HG02763 (cell line): ENCODE results near the gene PRR36.

Source experiments
- ATAC-seq: cut with Tn5 transposase; IDR thresholded peaks from one replicate; pipeline ENCODE4 v1.9.1; 2021; ENCODE audit warnings: mild to moderate bottlenecking, moderate library complexity; ENCODE audit not compliant: unreplicated experiment

PRR36 gene

DNA sequence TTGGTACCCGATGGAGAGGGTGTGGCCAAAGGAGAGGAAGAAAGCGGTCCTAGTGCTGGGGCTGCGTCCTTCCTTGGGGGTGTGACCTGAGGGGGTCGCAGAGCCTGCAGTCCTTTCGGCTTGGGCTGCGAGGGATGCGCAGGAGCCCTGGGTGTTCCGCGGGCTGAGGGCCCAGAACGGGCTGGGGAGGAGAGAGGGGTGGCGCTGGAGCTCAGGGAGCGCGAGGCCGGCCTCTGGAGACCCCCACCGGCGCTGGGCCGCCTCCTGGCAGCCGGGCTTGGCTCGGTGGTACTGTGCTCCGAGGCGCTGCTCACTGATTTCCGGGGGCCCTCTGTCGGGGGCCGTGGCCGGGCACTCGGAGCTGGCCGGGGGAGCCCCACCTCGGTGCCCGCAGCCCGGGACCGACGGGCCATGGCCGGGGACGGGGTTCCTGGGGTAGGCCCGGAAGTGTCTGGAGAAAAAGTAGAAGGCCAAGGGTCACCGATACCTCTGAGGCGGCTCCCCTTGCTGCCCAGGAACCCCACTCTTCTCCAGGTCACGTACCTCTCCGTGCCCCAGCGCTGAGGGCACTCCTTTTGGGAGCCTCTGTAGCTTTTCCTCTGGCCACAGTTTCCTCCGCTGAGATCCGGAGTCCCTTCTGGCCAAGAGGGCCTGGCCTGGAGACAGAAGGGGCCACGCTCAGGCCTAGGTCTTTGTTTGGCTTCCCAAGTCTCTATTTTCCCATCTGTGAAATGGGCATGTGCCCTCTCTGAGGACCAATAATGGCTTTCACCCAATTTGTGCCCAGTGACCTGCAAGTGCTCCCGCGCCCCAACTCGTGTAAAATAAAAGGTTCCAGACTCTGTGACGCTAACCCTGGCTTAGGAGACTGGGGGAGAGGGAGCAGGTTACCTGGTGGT is 1.6 kb downstream of the PRR36 start:
- ATAC-seq: no peak

GRCh38 chr19:7871437-7872305 is 2.5 kb downstream of the PRR36 start:
- ATAC-seq: no peak

GRCh38 chr19:7870571-7871436 is 3.4 kb downstream of the PRR36 start:
- no peak for ATAC-seq

DNA sequence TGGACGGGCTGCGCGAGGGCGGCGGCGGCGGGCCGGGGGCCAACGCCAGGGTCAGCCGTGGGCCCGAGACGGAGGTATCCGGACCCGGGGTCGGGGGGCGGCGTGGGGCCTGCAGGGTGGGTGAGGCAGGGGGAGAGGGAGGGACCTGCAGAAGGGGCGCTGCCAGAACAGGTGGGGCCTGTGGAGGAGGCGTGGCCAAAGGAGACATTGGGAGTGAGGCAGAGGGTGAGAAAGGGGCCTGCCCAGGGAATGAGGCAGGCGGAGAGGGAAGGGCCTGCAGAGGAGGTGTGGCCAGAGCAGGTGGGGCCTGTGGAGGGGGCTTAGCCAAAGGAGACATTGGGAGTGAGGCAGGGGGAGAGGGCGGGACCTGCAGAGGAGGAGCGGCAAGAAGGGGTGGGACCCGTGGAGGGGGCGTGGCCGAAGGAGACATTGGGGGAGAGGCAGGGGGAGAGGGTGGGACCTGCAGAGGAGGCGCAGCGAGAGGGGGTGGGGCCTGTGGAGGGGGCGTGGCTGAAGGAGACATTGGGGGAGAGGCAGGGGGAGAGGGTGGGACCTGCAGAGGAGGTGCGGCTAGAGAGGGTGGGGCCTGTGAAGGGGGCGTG is 4.2 kb downstream of the PRR36 start:
- ATAC-seq: no peak

GRCh38 chr19:7869453-7869909 is 4.7 kb downstream of the PRR36 start:
- peak; percentile 48 for ATAC-seq

GRCh38 chr19:7868671-7869452 is 5.3 kb downstream of the PRR36 start:
- ATAC-seq: peak; percentile 55

GRCh38 chr19:7868326-7868670 is 5.9 kb downstream of the PRR36 start:
- no peak for ATAC-seq

DNA sequence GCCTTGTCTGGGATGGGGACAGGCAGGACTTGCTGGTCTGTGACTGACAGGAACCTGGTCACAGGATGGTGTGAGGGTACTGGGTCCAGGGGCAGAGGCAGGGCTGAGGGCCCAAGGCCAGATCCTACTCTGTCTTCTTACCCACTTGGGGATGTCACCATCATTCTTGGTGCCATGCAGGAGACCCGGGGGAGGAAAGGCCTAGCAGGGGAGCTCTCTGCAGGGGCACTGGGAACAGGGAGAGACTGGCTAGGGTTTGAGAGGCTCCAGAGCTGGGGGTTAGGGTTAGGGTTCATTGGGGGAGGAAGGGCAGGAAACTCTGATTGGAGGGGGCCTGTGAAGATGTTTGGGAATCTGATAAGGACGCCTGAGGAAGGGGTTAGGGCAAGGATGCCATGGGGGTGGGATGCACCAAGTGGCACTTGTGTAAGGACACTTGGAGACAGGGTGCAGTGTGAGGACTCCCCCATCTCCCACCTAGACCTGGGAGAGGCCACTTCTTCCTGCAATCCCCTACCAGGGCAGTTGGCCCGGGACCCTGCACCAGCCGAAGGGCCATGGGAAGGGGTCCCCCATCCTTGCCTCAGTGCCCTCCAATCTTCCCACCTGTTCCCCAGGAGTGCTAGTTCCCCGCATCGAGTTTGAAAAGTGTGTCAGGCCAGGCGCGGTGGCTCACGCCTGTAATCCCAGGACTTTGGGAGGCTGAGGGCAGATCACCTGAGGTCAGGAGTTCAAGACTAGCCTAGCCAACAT is 6.9 kb downstream of the PRR36 start:
- ATAC-seq: no peak

GRCh38 chr19:7866399-7867091 is 7.6 kb downstream of the PRR36 start:
- no peak for ATAC-seq

- ATAC-seq: no peak
Observed at GRCh38 chr19:7865262-7865911, 8.8 kb downstream of the PRR36 start.

GRCh38 chr19:7864690-7865074 is 9.5 kb downstream of the PRR36 start:
- ATAC-seq: no peak

GRCh38 chr19:7863971-7864689 is 10.1 kb downstream of the PRR36 start:
- ATAC-seq: no peak

DNA sequence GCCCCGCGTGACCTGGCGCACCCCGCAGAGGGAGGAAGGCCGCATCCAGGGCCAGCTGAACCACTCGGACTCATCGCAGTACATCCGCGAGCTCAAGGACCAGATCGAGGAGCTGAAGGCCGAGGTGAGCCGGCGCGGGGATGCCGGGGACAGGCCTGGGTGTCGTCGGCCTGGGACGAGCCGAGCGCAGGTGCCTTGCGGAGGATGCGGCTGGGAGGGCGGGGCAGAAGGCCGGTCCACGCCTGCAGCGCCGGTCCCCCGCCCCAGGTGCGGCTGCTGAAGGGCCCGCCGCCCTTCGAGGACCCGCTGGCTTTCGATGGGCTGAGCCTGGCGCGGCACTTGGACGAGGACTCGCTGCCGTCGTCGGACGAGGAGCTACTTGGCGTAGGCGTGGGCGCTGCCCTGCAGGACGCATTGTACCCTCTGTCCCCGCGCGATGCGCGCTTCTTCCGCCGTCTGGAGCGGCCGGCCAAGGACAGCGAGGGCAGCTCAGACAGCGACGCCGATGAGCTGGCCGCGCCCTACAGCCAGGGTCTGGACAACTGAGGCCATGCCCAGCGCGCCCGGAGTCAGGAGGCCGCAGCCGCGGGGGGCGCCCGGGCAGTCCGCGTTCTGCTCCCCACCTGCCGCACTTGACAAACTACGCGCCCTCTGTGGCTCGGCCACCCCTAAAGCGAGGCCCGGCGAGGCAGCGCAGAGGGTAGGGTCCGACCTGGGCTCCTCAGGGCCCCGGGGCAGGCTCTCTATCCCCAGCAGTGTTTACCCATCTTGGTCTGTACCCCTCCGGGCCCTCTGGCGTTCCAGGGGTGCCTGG is 10.8 kb downstream of the PRR36 start:
- ATAC-seq: no peak

- ATAC-seq: no peak
Observed at GRCh38 chr19:7862413-7862951, 11.7 kb downstream of the PRR36 start.

GRCh38 chr19:7861619-7862412 is 12.4 kb downstream of the PRR36 start:
- no peak for ATAC-seq
